ENCODE data around the gene RNF41.
"Not testable (repeated sequence)": the region's sequence is repeated elsewhere in the genome, so short reads cannot be mapped to it uniquely, and the experiment has no call there.

RNF41 gene

GRCh38 chr12:56221757-56222530 is at the start of gene RNF41:
RNF41 (minus strand) TSS chr12:56221922; CDS start chr12:56214047, 7,875 bp downstream.
- peak; percentile 88 to 96 for DNase-seq

GRCh38 chr12:56271031-56271430 is 49.3 kb upstream of the RNF41 start:
- no peak for DNase-seq

GRCh38 chr12:56267443-56268071 is 45.8 kb upstream of the RNF41 start:
- DNase-seq, result peak in 1 of 2 experiments; percentile 51

GRCh38 chr12:56266693-56267442 is 45.1 kb upstream of the RNF41 start, which contains the start of gene COQ10A:
COQ10A (plus strand) TSS chr12:56266942; CDS start chr12:56267119, 177 bp downstream.
- DNase-seq, result peak; percentile 72 to 87

- not testable (repeated sequence) for DNase-seq
Observed at GRCh38 chr12:56266068-56266692, 44.5 kb upstream of the RNF41 start.

GRCh38 chr12:56262955-56263354 is 41.2 kb upstream of the RNF41 start:
- DNase-seq, result not testable (repeated sequence)

GRCh38 chr12:56261503-56262232 is 39.9 kb upstream of the RNF41 start:
- DNase-seq, result no peak

GRCh38 chr12:56260921-56261320 is 39.2 kb upstream of the RNF41 start:
- DNase-seq, result no peak

- DNase-seq, result no peak
Observed at GRCh38 chr12:56260380-56260779, 38.7 kb upstream of the RNF41 start.

GRCh38 chr12:56258820-56259183 is 37.1 kb upstream of the RNF41 start:
- DNase-seq, result no peak

- peak; percentile 47 to 70 for DNase-seq
Observed at GRCh38 chr12:56258068-56258819, 36.5 kb upstream of the RNF41 start, which contains the start of gene ANKRD52. ANKRD52 (minus strand) TSS chr12:56258384; CDS start chr12:56258269, 115 bp downstream.

- no peak for DNase-seq
Observed at GRCh38 chr12:56257491-56258067, 35.9 kb upstream of the RNF41 start.

GRCh38 chr12:56257071-56257470 is 35.3 kb upstream of the RNF41 start:
- DNase-seq, result no peak

GRCh38 chr12:56256326-56256960 is 34.7 kb upstream of the RNF41 start:
- DNase-seq, result peak in 1 of 2 experiments; percentile 28

- DNase-seq, result no peak
Observed at GRCh38 chr12:56255671-56256070, 33.9 kb upstream of the RNF41 start.

- no peak for DNase-seq
Observed at GRCh38 chr12:56253091-56253490, 31.4 kb upstream of the RNF41 start.

GRCh38 chr12:56252649-56253048 is 30.9 kb upstream of the RNF41 start:
- DNase-seq, result no peak

- DNase-seq, result no peak
Observed at GRCh38 chr12:56248711-56249110, 27.0 kb upstream of the RNF41 start.

GRCh38 chr12:56247923-56248322 is 26.2 kb upstream of the RNF41 start:
- no peak for DNase-seq

- DNase-seq, result no peak
Observed at GRCh38 chr12:56244494-56244893, 22.8 kb upstream of the RNF41 start.

Measured in NCI-H446 (cell line).